Measurements from ENCODE around the gene NIPAL4. TPM values are rescaled to one million over a fixed set of nuclear protein-coding genes. Genes with fewer than 3 reads are reported as not detected.

Gene NIPAL4
- total RNA-seq, 1 donor from 2014 or later: not detected

DNA sequence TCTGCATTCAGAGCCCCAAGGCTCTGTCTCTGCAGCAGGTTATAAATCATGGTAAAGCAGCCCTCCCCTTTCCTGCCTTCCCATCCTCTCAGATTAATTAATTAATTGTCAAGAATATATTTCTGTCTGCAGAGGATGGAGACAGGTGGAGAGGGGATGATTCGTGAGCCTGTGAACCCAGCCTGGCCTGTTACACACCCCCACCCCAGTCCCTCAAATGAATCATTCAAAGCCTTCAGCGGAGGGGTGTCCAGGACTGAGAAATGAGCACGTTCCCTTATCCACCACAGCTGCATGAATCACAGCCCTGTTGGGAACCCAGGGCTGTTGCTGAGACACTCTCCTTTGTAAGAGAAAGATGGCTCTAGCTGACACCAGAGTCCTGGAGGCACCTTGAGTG is 56.0 kb downstream of the NIPAL4 start:
- Mint-ChIP-seq H3K36me3 (peaks cover 23% of the 10 kb centered on the region), H3K9me3 (no peaks in the 10 kb centered on the region), H3K4me3 (no peak overlapping the region), H3K27me3 (ENCODE audit: insufficient read depth, low read depth) (no peaks in the 10 kb centered on the region), H3K27ac (no peak overlapping the region), H3K4me1 (peaks cover 12% of the 10 kb centered on the region)
- Histone ChIP-seq H2AFZ (replicated peaks) (no peak overlapping the region), H3K9ac (no peak overlapping the region), H3K4me1 (no peaks in the 10 kb centered on the region), H3F3A (ENCODE audit: low read depth) (no peaks in the 10 kb centered on the region), H3K9me3 (ENCODE audit: low read depth) (no peaks in the 10 kb centered on the region), H3K79me2 (ENCODE audit: low read depth) (no peaks in the 10 kb centered on the region), H3K27me3 (no peaks in the 10 kb centered on the region), H3K36me3 (no peaks in the 10 kb centered on the region), H3K4me2 (no peak overlapping the region), H3K27ac (no peak overlapping the region), H4K20me1 (ENCODE audit: low read depth) (no peaks in the 10 kb centered on the region), H3K4me3 (no peak overlapping the region)
- TF ChIP-seq, protein P1, sequence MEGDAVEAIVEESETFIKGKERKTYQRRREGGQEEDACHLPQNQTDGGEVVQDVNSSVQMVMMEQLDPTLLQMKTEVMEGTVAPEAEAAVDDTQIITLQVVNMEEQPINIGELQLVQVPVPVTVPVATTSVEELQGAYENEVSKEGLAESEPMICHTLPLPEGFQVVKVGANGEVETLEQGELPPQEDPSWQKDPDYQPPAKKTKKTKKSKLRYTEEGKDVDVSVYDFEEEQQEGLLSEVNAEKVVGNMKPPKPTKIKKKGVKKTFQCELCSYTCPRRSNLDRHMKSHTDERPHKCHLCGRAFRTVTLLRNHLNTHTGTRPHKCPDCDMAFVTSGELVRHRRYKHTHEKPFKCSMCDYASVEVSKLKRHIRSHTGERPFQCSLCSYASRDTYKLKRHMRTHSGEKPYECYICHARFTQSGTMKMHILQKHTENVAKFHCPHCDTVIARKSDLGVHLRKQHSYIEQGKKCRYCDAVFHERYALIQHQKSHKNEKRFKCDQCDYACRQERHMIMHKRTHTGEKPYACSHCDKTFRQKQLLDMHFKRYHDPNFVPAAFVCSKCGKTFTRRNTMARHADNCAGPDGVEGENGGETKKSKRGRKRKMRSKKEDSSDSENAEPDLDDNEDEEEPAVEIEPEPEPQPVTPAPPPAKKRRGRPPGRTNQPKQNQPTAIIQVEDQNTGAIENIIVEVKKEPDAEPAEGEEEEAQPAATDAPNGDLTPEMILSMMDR (IDR thresholded peaks at IDR 0.05): no peak
- TF ChIP-seq EZH2 (IDR thresholded peaks at IDR 0.05): no peak
- no peak for TF ChIP-seq EZH2phosphoT487 (IDR thresholded peaks at IDR 0.05)
- no peak for DNase-seq (ENCODE audit: low spot score)

DNA sequence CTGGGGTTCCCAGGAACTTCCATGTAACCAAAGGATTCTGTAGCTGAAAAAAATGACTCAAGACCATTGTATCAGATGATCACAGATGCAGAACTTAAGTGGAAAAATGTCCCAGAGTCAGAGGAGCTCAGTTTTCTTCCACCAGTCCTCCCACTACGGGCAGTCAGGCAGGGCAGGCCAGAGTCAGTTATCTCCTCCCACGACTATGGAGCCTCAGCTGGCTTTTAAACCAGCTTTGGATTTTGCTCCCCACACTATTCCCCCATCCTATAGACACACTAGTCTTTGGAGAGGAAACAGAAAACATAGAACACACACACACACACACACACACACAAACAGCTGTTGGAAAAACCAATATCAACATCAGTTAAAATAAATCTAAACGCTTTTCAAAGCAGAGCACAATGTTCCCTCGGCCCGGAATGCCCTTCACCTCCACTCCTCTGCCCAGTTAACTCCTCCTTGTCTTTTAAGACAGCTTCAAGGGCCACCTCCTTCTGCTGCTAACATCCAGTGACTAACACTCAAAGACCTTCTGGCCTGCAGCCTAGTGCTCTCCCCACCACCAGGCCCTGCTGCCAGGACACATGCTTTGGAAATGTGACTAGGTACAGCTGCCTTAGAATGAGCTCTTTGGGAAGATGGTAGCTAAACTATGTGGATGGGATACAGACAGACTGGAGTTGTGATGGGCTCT is 56.8 kb downstream of the NIPAL4 start:
- no peaks in the 10 kb centered on the region for H3F3A ChIP-seq (ENCODE audit: low read depth)
- H3K4me3 ChIP-seq: no peak overlapping the region
- H3K4me2 ChIP-seq: no peak overlapping the region
- H3K4me1 ChIP-seq: no peaks in the 10 kb centered on the region
- Mint-ChIP-seq H3K27ac (no peak overlapping the region), H3K4me3 (no peak overlapping the region), H3K36me3 (peaks cover 24% of the 10 kb centered on the region), H3K9me3 (no peaks in the 10 kb centered on the region), H3K4me1 (peaks cover 12% of the 10 kb centered on the region), H3K27me3 (ENCODE audit: insufficient read depth, low read depth) (no peaks in the 10 kb centered on the region)
- no peak overlapping the region for H3K27ac ChIP-seq
- no peak for TF ChIP-seq EZH2phosphoT487 (IDR thresholded peaks at IDR 0.05)
- TF ChIP-seq, protein P1 (IDR thresholded peaks at IDR 0.05): no peak
- TF ChIP-seq EZH2 (IDR thresholded peaks at IDR 0.05): no peak
- no peak for DNase-seq (ENCODE audit: low spot score)
- H3K9ac ChIP-seq: no peak overlapping the region
- no peak overlapping the region for H2AFZ ChIP-seq (replicated peaks)
- H3K9me3 ChIP-seq (ENCODE audit: low read depth): no peaks in the 10 kb centered on the region
- no peaks in the 10 kb centered on the region for H4K20me1 ChIP-seq (ENCODE audit: low read depth)
- no peaks in the 10 kb centered on the region for H3K36me3 ChIP-seq
- no peaks in the 10 kb centered on the region for H3K79me2 ChIP-seq (ENCODE audit: low read depth)
- H3K27me3 ChIP-seq: no peaks in the 10 kb centered on the region

DNA sequence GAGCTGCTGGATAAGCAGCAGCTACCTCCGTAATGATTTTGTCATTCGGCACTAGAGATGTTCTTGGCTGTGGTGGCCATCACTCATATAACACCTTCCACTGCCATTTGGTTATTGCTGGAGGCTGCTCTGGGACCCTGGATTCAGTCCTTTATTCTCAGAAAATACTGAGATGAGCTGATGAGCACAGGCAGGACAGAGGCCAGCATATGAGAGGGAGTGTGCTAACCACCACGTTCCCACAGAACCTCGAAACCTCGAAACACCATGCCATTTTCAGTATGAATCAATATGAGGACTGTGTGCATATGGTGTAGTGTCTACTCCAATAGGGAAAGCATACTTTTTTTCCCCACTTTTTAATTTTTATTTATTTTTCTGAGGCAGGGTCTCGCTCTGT is 59.0 kb downstream of the NIPAL4 start:
- H3K79me2 ChIP-seq (ENCODE audit: low read depth): no peaks in the 10 kb centered on the region
- no peaks in the 10 kb centered on the region for H3K36me3 ChIP-seq
- no peaks in the 10 kb centered on the region for H4K20me1 ChIP-seq (ENCODE audit: low read depth)
- H3F3A ChIP-seq (ENCODE audit: low read depth): no peaks in the 10 kb centered on the region
- Mint-ChIP-seq H3K27me3 (ENCODE audit: insufficient read depth, low read depth) (peaks cover 3% of the 10 kb centered on the region), H3K27ac (no peak overlapping the region), H3K9me3 (no peaks in the 10 kb centered on the region), H3K4me3 (no peak overlapping the region), H3K4me1 (peaks cover 6% of the 10 kb centered on the region), H3K36me3 (peaks cover 15% of the 10 kb centered on the region)
- H3K27me3 ChIP-seq: no peaks in the 10 kb centered on the region
- no peak overlapping the region for H3K4me2 ChIP-seq
- no peaks in the 10 kb centered on the region for H3K9me3 ChIP-seq (ENCODE audit: low read depth)
- H3K4me1 ChIP-seq: no peaks in the 10 kb centered on the region
- no peak for DNase-seq (ENCODE audit: low spot score)
- no peak overlapping the region for H3K4me3 ChIP-seq
- no peak overlapping the region for H3K9ac ChIP-seq
- no peak overlapping the region for H3K27ac ChIP-seq
- no peak for TF ChIP-seq EZH2phosphoT487 (IDR thresholded peaks at IDR 0.05)
- TF ChIP-seq EZH2 (IDR thresholded peaks at IDR 0.05): no peak
- TF ChIP-seq, protein P1 (IDR thresholded peaks at IDR 0.05): no peak
- H2AFZ ChIP-seq (replicated peaks): no peak overlapping the region

Data from neural progenitor cell (in vitro differentiated cells).